Ishikawa (cell line): ENCODE results near the gene MAGI2.

ENCODE experiments used
- CEBPB ChIP-seq: IDR thresholded peaks from 2 replicates; pipeline ENCODE4 v1.6.1; 2012
- CREB1 ChIP-seq: IDR thresholded peaks from 2 replicates; pipeline ENCODE4 v1.6.1; 2012; ENCODE audit warnings: low read depth
- EGR1 ChIP-seq: IDR thresholded peaks from 2 replicates; pipeline ENCODE4 v1.6.1; 2012
- EP300 ChIP-seq: IDR thresholded peaks from 2 replicates; pipeline ENCODE4 v1.6.1; 2012; ENCODE audit warnings: borderline replicate concordance
- FOXM1 ChIP-seq: IDR thresholded peaks from 2 replicates; pipeline ENCODE4 v1.6.1; 2012; ENCODE audit warnings: low read depth, borderline replicate concordance
- NFIC ChIP-seq: IDR thresholded peaks from 2 replicates; pipeline ENCODE4 v1.6.1; 2012
- RAD21 ChIP-seq: IDR thresholded peaks from 2 replicates; pipeline ENCODE4 v1.6.1; 2012; ENCODE audit warnings: low read depth
- TAF1 ChIP-seq: IDR thresholded peaks from 2 replicates; pipeline ENCODE4 v1.6.1; 2012; ENCODE audit warnings: low read depth, mild to moderate bottlenecking
- TCF12 ChIP-seq: IDR thresholded peaks from 2 replicates; pipeline ENCODE4 v1.6.1; 2012; ENCODE audit warnings: low read depth
- TEAD4 ChIP-seq: IDR thresholded peaks from 2 replicates; pipeline ENCODE4 v1.6.1; 2012
- YY1 ChIP-seq: IDR thresholded peaks from 2 replicates; pipeline ENCODE4 v1.6.1; 2012; ENCODE audit warnings: low read depth
- ZBTB7A ChIP-seq: IDR thresholded peaks from 2 replicates; pipeline ENCODE4 v1.6.1; 2012; ENCODE audit warnings: low read depth
- TF ChIP-seq, protein P1 (sequence below): IDR thresholded peaks from 2 replicates; pipeline ENCODE4 v1.6.1; 2012; ENCODE audit warnings: low read depth, mild to moderate bottlenecking
- TF ChIP-seq, protein P2 (sequence below): IDR thresholded peaks from 2 replicates; pipeline ENCODE4 v1.6.1; 2012
- TF ChIP-seq, protein P3 (sequence below): IDR thresholded peaks from 2 replicates; pipeline ENCODE4 v1.6.1; 2012

The MAGI2 gene

DNA sequence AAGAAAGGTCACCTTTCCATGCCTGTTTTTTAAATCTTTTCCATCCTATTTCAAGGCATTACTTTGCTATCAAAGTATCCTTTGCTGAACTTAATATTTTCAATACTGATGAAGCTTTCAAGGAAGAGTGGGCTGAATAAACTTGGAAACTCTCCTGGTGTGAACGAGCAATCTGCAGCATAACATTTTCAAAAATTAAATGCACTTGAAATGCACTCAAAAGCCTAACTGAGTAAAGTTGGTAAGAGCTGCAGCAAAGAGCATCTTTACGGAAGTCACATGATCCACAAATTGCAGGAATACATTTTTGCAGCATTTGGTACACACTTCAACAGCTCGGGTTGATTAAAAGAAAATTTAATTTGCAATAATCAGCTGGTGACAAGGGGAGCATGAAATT lies 1287.6 kb downstream of the MAGI2 start:
- TF ChIP-seq EP300 (no peak), EGR1 (no peak)

DNA sequence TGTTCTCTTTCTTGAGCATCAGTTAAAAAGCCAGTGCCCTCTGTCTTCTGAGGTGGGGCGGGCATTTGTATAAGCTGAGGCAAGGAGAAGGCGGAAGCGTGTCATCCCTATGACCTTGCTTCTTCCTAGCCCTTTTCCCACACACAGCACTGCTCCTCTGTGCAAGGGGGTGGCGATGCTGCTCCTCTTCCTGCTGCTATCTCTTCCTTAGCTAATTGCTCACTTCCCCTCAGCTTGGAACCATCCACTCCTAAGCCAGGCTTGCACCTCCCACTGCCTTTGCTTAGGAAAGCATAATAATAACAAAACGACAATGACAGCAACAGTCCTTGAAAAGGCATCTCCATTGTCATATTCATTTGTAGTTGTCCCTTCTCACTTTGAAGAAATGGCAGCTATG lies 1288.0 kb downstream of the MAGI2 start:
- no peak for TF ChIP-seq TCF12
- no peak for TF ChIP-seq YY1
- no peak for TF ChIP-seq TEAD4
- TF ChIP-seq RAD21, result no peak
- TF ChIP-seq, protein P1, sequence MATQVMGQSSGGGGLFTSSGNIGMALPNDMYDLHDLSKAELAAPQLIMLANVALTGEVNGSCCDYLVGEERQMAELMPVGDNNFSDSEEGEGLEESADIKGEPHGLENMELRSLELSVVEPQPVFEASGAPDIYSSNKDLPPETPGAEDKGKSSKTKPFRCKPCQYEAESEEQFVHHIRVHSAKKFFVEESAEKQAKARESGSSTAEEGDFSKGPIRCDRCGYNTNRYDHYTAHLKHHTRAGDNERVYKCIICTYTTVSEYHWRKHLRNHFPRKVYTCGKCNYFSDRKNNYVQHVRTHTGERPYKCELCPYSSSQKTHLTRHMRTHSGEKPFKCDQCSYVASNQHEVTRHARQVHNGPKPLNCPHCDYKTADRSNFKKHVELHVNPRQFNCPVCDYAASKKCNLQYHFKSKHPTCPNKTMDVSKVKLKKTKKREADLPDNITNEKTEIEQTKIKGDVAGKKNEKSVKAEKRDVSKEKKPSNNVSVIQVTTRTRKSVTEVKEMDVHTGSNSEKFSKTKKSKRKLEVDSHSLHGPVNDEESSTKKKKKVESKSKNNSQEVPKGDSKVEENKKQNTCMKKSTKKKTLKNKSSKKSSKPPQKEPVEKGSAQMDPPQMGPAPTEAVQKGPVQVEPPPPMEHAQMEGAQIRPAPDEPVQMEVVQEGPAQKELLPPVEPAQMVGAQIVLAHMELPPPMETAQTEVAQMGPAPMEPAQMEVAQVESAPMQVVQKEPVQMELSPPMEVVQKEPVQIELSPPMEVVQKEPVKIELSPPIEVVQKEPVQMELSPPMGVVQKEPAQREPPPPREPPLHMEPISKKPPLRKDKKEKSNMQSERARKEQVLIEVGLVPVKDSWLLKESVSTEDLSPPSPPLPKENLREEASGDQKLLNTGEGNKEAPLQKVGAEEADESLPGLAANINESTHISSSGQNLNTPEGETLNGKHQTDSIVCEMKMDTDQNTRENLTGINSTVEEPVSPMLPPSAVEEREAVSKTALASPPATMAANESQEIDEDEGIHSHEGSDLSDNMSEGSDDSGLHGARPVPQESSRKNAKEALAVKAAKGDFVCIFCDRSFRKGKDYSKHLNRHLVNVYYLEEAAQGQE, result no peak
- TF ChIP-seq, protein P2, sequence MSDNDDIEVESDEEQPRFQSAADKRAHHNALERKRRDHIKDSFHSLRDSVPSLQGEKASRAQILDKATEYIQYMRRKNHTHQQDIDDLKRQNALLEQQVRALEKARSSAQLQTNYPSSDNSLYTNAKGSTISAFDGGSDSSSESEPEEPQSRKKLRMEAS, result no peak
- TF ChIP-seq EP300, result no peak
- TF ChIP-seq FOXM1, result no peak
- TF ChIP-seq, protein P3, sequence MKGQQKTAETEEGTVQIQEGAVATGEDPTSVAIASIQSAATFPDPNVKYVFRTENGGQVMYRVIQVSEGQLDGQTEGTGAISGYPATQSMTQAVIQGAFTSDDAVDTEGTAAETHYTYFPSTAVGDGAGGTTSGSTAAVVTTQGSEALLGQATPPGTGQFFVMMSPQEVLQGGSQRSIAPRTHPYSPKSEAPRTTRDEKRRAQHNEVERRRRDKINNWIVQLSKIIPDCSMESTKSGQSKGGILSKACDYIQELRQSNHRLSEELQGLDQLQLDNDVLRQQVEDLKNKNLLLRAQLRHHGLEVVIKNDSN, result no peak
- no peak for TF ChIP-seq NFIC
- no peak for TF ChIP-seq ZBTB7A
- no peak for TF ChIP-seq EGR1

DNA sequence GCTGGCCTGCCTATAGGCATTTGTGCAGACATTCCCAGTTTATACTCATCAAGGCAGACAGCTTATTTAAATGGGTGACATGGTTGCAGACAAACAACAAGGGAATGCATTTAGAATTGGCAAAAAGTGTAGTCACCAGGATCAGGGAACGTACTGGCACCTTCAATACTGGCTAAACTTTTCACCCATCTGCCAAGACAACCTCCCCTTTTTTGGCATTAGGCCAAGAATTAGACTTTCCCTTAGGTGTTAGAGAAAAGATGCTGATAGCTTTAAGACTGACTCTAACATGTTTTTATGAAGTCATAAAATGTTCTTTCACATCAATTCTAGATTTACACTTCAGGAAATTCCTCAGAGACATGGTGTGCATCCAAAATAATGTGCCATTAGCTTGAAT lies 1289.0 kb downstream of the MAGI2 start:
- no peak for TF ChIP-seq TEAD4
- TF ChIP-seq, protein P1, result no peak
- no peak for TF ChIP-seq TCF12
- TF ChIP-seq EGR1, result no peak
- TF ChIP-seq NFIC, result peak; percentile 63

DNA sequence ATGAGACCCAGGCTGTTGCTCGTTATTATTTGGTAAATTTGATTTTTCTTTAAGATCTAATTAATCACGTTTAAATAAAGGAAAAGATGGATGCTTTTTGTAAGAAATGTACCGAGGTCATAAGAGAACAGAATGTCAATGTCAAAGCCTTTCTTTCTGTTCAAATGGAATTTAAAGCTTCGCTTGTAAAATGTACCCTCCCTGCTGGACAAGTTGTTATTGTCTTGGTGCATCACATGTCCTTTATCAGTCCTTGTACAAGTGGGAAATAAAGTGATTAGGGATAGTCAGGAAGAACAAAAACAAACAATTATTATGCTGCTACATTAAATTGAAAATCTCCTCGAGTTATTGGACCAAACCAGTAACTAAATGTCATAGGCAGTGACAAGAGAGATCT lies 1291.7 kb downstream of the MAGI2 start:
- TF ChIP-seq NFIC (no peak), TCF12 (no peak), FOXM1 (no peak), ZBTB7A (no peak), TAF1 (no peak), CEBPB (no peak), YY1 (no peak), TEAD4 (no peak), RAD21 (no peak), CREB1 (no peak), EGR1 (no peak)
- TF ChIP-seq, protein P1, result no peak
- TF ChIP-seq, protein P3, result no peak
- TF ChIP-seq, protein P2, result no peak

DNA sequence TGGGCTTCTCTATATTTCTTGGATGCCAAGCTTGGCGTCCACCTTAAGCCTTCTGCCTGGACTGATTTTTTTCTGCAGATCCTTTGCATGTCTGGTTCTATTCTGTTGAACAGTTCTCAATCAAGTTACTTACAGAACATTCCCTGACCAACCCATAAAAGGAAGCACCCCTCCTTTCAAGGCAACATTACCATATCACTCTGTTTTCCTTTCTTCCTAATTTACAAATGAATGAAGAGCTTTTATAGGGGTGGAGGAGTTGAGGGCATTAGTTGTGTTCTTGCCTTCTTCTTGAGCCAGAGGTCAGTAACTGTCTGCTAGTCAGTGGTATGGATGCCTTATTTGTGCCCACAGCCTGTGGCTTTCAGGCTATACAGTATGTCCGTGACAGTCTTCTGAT lies 1293.9 kb downstream of the MAGI2 start:
- TF ChIP-seq EP300, result no peak
- TF ChIP-seq, protein P1, result no peak
- no peak for TF ChIP-seq TCF12
- no peak for TF ChIP-seq CREB1
- no peak for TF ChIP-seq TEAD4
- no peak for TF ChIP-seq EGR1
- no peak for TF ChIP-seq YY1
- TF ChIP-seq RAD21, result no peak
- TF ChIP-seq, protein P3, result no peak
- TF ChIP-seq NFIC, result no peak
